MM.1S (cell line): Measurements from ENCODE around the gene MAPK9.

ENCODE experiments used
- DNase-seq: peaks from one replicate; pipeline ENCODE4 v3.0.0-alpha.2; 2015
- H2AFZ ChIP-seq: fragments of 300-600 bp; sonication (generic); 2 replicates; pipeline ENCODE4 v1.6.0; 2016; ENCODE audit warnings: antibody characterized with exemption, low read length
- H3F3A ChIP-seq: fragments of 300-600 bp; sonication (generic); 2 replicates; pipeline ENCODE4 v1.6.1; 2016; ENCODE audit warnings: mild to moderate bottlenecking, antibody characterized with exemption, low read length, moderate library complexity, mixed read lengths; ENCODE audit not compliant: insufficient read depth
- H3K27ac ChIP-seq: fragments of 300-600 bp; sonication (generic); 2 replicates; pipeline ENCODE4 v1.5.1; 2016; ENCODE audit warnings: mild to moderate bottlenecking, low read length
- H3K27me3 ChIP-seq: fragments of 300-600 bp; sonication (generic); replicated peaks from 2 replicates; pipeline ENCODE4 v1.6.0; 2016; ENCODE audit warnings: low read length; ENCODE audit not compliant: insufficient read depth
- H3K36me3 ChIP-seq: fragments of 300-600 bp; sonication (generic); replicated peaks from 2 replicates; pipeline ENCODE4 v1.6.1; 2016; ENCODE audit warnings: mild to moderate bottlenecking, low read length, mixed read lengths; ENCODE audit not compliant: insufficient read depth
- H3K4me1 ChIP-seq: fragments of 300-600 bp; sonication (generic); 2 replicates; pipeline ENCODE4 v1.6.1; 2016; ENCODE audit warnings: low read length, mixed read lengths
- H3K4me2 ChIP-seq: fragments of 300-600 bp; sonication (generic); 2 replicates; pipeline ENCODE4 v1.6.0; 2016; ENCODE audit warnings: low read depth, low read length
- H3K4me3 ChIP-seq: fragments of 300-600 bp; sonication (generic); 2 replicates; pipeline ENCODE4 v1.5.1; 2016; ENCODE audit warnings: low read length, mixed read lengths
- H3K79me2 ChIP-seq: fragments of 300-600 bp; sonication (generic); 2 replicates; pipeline ENCODE4 v1.6.1; 2016; ENCODE audit warnings: mixed run types, low read length, mixed read lengths
- H3K9ac ChIP-seq: fragments of 300-600 bp; sonication (generic); 2 replicates; pipeline ENCODE4 v1.6.1; 2016; ENCODE audit warnings: low read length, mixed read lengths
- H3K9me2 ChIP-seq: fragments of 300-600 bp; sonication (generic); replicated peaks from 2 replicates; pipeline ENCODE4 v1.6.1; 2016; ENCODE audit warnings: mild to moderate bottlenecking, low read length, mixed read lengths; ENCODE audit not compliant: insufficient read depth
- H3K9me3 ChIP-seq: fragments of 300-600 bp; sonication (generic); replicated peaks from 2 replicates; pipeline ENCODE4 v1.6.1; 2016; ENCODE audit warnings: mild to moderate bottlenecking, low read length, mixed read lengths; ENCODE audit not compliant: insufficient read depth
- H4K20me1 ChIP-seq: fragments of 300-600 bp; sonication (generic); 2 replicates; pipeline ENCODE4 v1.6.1; 2016; ENCODE audit warnings: mild to moderate bottlenecking, low read length, moderate library complexity, mixed read lengths; ENCODE audit not compliant: insufficient read depth
- EZH2 ChIP-seq: fragments of 300-600 bp; sonication (generic); optimal IDR thresholded peaks from 2 replicates; pipeline ENCODE3; 2017; ENCODE audit warnings: low read depth, mild to moderate bottlenecking, antibody characterized with exemption, low read length, mixed read lengths
- EZH2phosphoT487 ChIP-seq: fragments of 300-600 bp; sonication (generic); IDR thresholded peaks from 2 replicates; pipeline ENCODE4 v1.6.1; 2018; ENCODE audit warnings: antibody characterized with exemption, low read length
- TF ChIP-seq, protein P1 (sequence below): fragments of 300-600 bp; sonication (generic); IDR thresholded peaks from 2 replicates; pipeline ENCODE4 v1.5.1; 2016; ENCODE audit warnings: antibody characterized with exemption, low read length, mixed read lengths

The MAPK9 gene

DNA sequence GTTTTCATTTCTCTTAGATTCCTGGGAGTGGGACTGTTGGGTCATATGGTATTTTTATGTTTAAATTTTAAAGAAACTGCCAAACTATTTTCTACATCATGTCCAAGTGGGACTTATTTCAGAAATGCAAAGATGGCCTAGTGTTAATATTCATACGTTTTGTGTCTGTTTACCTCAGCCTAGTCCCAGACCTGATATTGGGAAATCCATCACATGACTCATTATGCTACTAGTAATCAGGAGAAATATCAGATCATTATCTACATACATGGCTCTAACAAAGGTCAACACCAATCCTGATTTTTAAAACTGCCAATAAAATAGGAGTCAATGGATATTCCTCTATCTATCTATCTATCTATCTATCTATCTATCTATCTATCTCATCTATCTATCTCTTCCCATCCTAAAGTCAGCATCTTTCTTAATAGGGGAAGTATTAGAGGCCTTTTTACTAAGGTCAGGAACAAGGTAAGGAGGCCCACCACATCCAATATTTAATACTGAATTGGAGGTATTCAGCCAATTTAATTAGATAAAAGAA lies 87.5 kb downstream of the MAPK9 start:
- Histone ChIP-seq H3F3A (no peaks in the 10 kb centered on the region), H3K4me3 (no peak overlapping the region), H3K27me3 (peaks cover 4% of the 10 kb centered on the region; the same call in 1 of the 2 replicates), H3K27ac (no peak overlapping the region), H3K9me3 (no peaks in the 10 kb centered on the region), H4K20me1 (no peaks in the 10 kb centered on the region), H3K4me1 (no peaks in the 10 kb centered on the region), H3K9me2 (no peaks in the 10 kb centered on the region), H3K9ac (no peak overlapping the region), H3K36me3 (no peaks in the 10 kb centered on the region), H3K79me2 (no peaks in the 10 kb centered on the region), H3K4me2 (no peak overlapping the region), H2AFZ (no peak overlapping the region)
- DNase-seq, result no peak
- TF ChIP-seq, protein P1, sequence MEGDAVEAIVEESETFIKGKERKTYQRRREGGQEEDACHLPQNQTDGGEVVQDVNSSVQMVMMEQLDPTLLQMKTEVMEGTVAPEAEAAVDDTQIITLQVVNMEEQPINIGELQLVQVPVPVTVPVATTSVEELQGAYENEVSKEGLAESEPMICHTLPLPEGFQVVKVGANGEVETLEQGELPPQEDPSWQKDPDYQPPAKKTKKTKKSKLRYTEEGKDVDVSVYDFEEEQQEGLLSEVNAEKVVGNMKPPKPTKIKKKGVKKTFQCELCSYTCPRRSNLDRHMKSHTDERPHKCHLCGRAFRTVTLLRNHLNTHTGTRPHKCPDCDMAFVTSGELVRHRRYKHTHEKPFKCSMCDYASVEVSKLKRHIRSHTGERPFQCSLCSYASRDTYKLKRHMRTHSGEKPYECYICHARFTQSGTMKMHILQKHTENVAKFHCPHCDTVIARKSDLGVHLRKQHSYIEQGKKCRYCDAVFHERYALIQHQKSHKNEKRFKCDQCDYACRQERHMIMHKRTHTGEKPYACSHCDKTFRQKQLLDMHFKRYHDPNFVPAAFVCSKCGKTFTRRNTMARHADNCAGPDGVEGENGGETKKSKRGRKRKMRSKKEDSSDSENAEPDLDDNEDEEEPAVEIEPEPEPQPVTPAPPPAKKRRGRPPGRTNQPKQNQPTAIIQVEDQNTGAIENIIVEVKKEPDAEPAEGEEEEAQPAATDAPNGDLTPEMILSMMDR, result no peak
- no peak for TF ChIP-seq EZH2phosphoT487
- TF ChIP-seq EZH2, result no peak

DNA sequence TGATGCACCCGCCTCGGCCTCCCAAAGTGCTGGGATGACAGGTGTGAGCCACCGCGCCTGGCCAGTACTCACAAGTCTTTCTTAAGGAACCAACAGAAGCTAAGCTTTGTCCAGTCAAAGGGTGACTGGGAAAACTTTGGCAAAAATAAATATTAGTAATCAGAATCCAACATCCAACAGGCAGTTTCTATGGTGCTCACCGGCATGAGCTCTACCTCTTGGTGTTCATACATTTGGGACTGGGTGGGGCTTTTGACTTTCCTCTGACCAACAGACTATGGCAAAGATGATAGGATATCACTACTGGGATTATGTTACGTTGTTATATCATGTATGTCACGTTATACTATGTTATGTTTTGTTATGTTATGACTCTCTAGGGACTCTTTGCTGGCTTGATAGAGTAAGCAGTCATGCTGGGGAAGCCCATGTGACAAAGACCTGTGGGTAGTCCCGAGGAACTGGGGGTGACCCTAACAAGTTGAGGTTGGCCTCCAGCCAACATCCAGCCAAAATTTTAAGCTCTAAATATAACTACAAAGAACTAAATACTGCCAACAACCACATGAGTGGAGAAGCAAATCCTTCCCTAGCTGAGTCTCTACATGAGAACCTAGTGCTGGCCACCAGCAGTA lies 88.8 kb downstream of the MAPK9 start:
- Histone ChIP-seq H3K4me1 (no peaks in the 10 kb centered on the region), H3F3A (no peaks in the 10 kb centered on the region), H3K79me2 (no peaks in the 10 kb centered on the region), H3K9ac (no peak overlapping the region), H3K36me3 (no peaks in the 10 kb centered on the region), H2AFZ (no peak overlapping the region), H3K4me2 (no peak overlapping the region), H3K4me3 (no peak overlapping the region), H4K20me1 (no peaks in the 10 kb centered on the region), H3K27me3 (peaks cover 15% of the 10 kb centered on the region), H3K27ac (no peak overlapping the region), H3K9me3 (no peaks in the 10 kb centered on the region), H3K9me2 (no peaks in the 10 kb centered on the region)
- no peak for DNase-seq
- no peak for TF ChIP-seq EZH2
- TF ChIP-seq, protein P1, result no peak
- TF ChIP-seq EZH2phosphoT487, result no peak

DNA sequence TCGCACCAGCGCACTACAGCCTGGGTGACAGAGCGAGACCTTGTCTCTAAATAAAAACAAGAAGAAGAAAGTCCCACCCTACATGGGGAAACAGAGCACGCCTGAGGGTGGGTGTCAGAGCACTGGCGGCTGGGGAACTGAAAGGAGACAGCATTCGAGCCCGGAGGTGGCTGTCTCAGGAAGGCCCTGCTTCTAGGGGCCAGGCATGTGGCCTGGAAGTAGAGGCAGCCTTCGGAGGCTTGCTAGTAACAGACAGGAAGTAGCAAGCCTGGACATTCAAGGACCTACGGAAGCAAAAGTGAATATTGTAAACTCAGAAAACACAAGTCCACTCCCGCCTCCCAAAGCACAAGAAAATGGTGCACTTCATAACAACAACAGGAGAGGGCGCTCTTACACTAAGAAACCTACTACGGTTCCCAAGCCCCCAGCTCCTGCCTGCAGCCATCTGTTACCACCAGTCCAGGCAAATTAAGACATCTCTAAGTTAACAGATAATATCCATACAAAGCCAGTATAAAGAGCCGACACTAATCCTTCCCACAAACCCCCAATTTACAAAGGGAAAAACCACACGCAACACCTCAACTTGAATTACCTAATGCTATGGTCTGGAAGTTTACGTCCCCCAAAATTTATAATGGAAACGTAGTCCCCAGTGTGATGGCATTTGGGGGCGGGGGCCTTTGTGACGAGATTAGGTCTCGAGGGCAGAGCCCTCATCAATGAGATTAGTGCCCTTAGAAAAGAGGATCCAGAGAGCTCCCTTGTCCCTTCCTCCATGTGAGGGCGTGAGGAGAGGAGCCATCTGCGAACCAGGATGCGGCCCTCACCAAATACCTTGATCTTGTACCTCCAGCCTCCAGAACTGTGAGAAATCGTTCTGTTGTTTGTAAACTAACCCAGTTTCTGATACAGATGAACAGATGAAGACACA lies 90.6 kb downstream of the MAPK9 start:
- H3K79me2 ChIP-seq, result no peaks in the 10 kb centered on the region
- no peaks in the 10 kb centered on the region for H3K36me3 ChIP-seq
- peaks cover 19% of the 10 kb centered on the region for H3K27me3 ChIP-seq
- no peaks in the 10 kb centered on the region for H3K4me1 ChIP-seq
- H3K27ac ChIP-seq, result no peak overlapping the region
- no peaks in the 10 kb centered on the region for H3K9me3 ChIP-seq
- no peaks in the 10 kb centered on the region for H3F3A ChIP-seq
- no peak overlapping the region for H3K4me3 ChIP-seq
- TF ChIP-seq, protein P1, result peak; percentile 16; the same call in 1 of the 2 replicates
- TF ChIP-seq EZH2, result no peak
- no peak for TF ChIP-seq EZH2phosphoT487
- H3K4me2 ChIP-seq, result no peak overlapping the region
- no peaks in the 10 kb centered on the region for H4K20me1 ChIP-seq
- no peak for DNase-seq
- H2AFZ ChIP-seq, result no peak overlapping the region
- H3K9me2 ChIP-seq, result no peaks in the 10 kb centered on the region
- no peak overlapping the region for H3K9ac ChIP-seq
